Measurements from ENCODE around the gene HES4.

HES4 gene

DNA sequence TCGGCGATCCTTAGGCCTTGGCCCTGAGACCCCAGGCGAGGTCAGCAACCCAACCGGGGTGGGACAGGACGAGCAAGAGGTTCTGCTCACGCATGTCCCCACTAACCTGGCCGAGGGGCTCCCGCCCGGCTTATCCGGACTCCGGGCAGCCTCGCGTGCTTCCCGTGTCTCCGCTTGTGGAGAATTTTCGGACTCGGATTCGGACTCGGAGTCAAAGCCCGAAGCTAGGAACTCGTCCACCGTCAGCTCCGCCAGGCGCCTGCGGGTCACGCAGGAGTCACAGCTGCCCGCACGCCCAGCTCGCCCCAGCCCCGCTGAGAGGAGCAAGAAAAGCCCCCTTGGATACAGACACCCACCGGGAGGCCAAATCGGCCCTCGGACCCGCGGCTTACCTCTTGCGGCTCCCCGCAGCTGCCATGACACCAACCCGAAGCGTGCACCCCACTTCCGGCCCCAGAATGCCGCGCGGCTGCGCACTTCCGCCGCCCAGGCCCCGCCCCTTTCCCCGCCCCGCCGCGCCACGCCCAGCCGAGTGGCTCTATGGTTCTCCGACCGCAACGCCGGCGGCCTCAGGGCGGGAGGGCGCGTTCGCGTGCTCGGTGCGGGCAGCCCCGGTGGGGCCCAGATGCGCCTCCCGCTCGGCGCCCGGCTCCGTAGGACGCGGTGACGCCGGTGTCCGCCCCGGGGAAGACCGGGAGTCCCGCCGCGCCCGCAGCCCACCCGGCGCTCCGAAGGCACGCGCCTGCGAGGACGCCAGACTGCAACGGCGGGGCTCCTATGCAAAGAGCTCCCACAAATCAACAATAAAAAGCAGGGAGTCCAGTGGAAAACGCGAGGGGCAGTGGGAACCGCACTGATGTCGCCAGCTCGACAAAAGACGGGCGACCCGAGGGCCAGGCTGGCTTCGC, 40.8 kb downstream of the HES4 start, which contains the start of gene NOC2L (continued):
- TF ChIP-seq, protein P1, sequence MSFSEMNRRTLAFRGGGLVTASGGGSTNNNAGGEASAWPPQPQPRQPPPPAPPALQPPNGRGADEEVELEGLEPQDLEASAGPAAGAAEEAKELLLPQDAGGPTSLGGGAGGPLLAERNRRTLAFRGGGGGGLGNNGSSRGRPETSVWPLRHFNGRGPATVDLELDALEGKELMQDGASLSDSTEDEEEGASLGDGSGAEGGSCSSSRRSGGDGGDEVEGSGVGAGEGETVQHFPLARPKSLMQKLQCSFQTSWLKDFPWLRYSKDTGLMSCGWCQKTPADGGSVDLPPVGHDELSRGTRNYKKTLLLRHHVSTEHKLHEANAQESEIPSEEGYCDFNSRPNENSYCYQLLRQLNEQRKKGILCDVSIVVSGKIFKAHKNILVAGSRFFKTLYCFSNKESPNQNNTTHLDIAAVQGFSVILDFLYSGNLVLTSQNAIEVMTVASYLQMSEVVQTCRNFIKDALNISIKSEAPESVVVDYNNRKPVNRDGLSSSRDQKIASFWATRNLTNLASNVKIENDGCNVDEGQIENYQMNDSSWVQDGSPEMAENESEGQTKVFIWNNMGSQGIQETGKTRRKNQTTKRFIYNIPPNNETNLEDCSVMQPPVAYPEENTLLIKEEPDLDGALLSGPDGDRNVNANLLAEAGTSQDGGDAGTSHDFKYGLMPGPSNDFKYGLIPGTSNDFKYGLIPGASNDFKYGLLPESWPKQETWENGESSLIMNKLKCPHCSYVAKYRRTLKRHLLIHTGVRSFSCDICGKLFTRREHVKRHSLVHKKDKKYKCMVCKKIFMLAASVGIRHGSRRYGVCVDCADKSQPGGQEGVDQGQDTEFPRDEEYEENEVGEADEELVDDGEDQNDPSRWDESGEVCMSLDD (tag by site-specific recombination; IDR thresholded peaks at IDR 0.05), result peak; percentile 70
- TF ChIP-seq, protein P2, sequence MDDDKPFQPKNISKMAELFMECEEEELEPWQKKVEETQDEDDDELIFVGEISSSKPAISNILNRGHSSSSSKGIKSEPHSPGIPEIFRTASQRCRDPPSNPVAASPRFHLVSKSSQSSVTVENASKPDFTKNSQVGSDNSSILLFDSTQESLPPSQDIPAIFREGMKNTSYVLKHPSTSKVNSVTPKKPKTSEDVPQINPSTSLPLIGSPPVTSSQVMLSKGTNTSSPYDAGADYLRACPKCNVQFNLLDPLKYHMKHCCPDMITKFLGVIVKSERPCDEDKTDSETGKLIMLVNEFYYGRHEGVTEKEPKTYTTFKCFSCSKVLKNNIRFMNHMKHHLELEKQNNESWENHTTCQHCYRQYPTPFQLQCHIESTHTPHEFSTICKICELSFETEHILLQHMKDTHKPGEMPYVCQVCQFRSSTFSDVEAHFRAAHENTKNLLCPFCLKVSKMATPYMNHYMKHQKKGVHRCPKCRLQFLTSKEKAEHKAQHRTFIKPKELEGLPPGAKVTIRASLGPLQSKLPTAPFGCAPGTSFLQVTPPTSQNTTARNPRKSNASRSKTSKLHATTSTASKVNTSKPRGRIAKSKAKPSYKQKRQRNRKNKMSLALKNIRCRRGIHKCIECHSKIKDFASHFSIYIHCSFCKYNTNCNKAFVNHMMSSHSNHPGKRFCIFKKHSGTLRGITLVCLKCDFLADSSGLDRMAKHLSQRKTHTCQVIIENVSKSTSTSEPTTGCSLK (tag by site-specific recombination; IDR thresholded peaks at IDR 0.05), result no peak
- TF ChIP-seq, protein P3, sequence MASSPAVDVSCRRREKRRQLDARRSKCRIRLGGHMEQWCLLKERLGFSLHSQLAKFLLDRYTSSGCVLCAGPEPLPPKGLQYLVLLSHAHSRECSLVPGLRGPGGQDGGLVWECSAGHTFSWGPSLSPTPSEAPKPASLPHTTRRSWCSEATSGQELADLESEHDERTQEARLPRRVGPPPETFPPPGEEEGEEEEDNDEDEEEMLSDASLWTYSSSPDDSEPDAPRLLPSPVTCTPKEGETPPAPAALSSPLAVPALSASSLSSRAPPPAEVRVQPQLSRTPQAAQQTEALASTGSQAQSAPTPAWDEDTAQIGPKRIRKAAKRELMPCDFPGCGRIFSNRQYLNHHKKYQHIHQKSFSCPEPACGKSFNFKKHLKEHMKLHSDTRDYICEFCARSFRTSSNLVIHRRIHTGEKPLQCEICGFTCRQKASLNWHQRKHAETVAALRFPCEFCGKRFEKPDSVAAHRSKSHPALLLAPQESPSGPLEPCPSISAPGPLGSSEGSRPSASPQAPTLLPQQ (tag by site-specific recombination; IDR thresholded peaks at IDR 0.05), result peak; percentile 82; the same call in 1 of the 2 replicates
- TF ChIP-seq, protein P4, sequence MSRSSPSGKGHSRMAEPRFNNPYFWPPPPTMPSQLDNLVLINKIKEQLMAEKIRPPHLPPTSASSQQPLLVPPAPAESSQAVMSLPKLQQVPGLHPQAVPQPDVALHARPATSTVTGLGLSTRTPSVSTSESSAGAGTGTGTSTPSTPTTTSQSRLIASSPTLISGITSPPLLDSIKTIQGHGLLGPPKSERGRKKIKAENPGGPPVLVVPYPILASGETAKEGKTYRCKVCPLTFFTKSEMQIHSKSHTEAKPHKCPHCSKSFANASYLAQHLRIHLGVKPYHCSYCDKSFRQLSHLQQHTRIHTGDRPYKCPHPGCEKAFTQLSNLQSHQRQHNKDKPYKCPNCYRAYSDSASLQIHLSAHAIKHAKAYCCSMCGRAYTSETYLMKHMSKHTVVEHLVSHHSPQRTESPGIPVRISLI (tag by site-specific recombination; IDR thresholded peaks at IDR 0.05), result no peak
- TF ChIP-seq, protein P5, sequence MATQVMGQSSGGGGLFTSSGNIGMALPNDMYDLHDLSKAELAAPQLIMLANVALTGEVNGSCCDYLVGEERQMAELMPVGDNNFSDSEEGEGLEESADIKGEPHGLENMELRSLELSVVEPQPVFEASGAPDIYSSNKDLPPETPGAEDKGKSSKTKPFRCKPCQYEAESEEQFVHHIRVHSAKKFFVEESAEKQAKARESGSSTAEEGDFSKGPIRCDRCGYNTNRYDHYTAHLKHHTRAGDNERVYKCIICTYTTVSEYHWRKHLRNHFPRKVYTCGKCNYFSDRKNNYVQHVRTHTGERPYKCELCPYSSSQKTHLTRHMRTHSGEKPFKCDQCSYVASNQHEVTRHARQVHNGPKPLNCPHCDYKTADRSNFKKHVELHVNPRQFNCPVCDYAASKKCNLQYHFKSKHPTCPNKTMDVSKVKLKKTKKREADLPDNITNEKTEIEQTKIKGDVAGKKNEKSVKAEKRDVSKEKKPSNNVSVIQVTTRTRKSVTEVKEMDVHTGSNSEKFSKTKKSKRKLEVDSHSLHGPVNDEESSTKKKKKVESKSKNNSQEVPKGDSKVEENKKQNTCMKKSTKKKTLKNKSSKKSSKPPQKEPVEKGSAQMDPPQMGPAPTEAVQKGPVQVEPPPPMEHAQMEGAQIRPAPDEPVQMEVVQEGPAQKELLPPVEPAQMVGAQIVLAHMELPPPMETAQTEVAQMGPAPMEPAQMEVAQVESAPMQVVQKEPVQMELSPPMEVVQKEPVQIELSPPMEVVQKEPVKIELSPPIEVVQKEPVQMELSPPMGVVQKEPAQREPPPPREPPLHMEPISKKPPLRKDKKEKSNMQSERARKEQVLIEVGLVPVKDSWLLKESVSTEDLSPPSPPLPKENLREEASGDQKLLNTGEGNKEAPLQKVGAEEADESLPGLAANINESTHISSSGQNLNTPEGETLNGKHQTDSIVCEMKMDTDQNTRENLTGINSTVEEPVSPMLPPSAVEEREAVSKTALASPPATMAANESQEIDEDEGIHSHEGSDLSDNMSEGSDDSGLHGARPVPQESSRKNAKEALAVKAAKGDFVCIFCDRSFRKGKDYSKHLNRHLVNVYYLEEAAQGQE (tag by site-specific recombination; IDR thresholded peaks at IDR 0.05), result no peak; the same call in 1 of the 2 replicates
- TF ChIP-seq SP2 (tag by site-specific recombination; IDR thresholded peaks at IDR 0.05) (peak; percentile 83), ZNF707 (tag by site-specific recombination; IDR thresholded peaks at IDR 0.05) (0 out of 2 replicates have a peak, but pooled peaks have one; percentile 42), ZNF571 (tag by site-specific recombination; IDR thresholded peaks at IDR 0.05) (no peak), ZNF624 (tag by site-specific recombination; IDR thresholded peaks at IDR 0.05) (no peak), KLF9 (tag by site-specific recombination; IDR thresholded peaks at IDR 0.05; ENCODE audit: low read depth) (peak; percentile 85), ZNF24 (tag by site-specific recombination; IDR thresholded peaks at IDR 0.05) (no peak), ZNF37A (tag by site-specific recombination; IDR thresholded peaks at IDR 0.05) (no peak), ZNF791 (tag by site-specific recombination; IDR thresholded peaks at IDR 0.05) (no peak), SCRT2 (tag by site-specific recombination; IDR thresholded peaks at IDR 0.05) (no peak), ZNF335 (tag by site-specific recombination; conservative IDR thresholded peaks at IDR 0.05) (peak; percentile 70)
- TF ChIP-seq, protein P6, sequence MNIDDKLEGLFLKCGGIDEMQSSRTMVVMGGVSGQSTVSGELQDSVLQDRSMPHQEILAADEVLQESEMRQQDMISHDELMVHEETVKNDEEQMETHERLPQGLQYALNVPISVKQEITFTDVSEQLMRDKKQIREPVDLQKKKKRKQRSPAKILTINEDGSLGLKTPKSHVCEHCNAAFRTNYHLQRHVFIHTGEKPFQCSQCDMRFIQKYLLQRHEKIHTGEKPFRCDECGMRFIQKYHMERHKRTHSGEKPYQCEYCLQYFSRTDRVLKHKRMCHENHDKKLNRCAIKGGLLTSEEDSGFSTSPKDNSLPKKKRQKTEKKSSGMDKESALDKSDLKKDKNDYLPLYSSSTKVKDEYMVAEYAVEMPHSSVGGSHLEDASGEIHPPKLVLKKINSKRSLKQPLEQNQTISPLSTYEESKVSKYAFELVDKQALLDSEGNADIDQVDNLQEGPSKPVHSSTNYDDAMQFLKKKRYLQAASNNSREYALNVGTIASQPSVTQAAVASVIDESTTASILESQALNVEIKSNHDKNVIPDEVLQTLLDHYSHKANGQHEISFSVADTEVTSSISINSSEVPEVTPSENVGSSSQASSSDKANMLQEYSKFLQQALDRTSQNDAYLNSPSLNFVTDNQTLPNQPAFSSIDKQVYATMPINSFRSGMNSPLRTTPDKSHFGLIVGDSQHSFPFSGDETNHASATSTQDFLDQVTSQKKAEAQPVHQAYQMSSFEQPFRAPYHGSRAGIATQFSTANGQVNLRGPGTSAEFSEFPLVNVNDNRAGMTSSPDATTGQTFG (tag by site-specific recombination; IDR thresholded peaks at IDR 0.05; ENCODE audit: borderline replicate concordance), result no peak
- TF ChIP-seq, protein P7, sequence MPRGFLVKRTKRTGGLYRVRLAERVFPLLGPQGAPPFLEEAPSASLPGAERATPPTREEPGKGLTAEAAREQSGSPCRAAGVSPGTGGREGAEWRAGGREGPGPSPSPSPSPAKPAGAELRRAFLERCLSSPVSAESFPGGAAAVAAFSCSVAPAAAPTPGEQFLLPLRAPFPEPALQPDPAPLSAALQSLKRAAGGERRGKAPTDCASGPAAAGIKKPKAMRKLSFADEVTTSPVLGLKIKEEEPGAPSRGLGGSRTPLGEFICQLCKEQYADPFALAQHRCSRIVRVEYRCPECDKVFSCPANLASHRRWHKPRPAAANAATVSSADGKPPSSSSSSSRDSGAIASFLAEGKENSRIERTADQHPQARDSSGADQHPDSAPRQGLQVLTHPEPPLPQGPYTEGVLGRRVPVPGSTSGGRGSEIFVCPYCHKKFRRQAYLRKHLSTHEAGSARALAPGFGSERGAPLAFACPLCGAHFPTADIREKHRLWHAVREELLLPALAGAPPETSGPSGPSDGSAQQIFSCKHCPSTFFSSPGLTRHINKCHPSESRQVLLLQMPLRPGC (tag by site-specific recombination; IDR thresholded peaks at IDR 0.05), result no peak
- TF ChIP-seq, protein P8, sequence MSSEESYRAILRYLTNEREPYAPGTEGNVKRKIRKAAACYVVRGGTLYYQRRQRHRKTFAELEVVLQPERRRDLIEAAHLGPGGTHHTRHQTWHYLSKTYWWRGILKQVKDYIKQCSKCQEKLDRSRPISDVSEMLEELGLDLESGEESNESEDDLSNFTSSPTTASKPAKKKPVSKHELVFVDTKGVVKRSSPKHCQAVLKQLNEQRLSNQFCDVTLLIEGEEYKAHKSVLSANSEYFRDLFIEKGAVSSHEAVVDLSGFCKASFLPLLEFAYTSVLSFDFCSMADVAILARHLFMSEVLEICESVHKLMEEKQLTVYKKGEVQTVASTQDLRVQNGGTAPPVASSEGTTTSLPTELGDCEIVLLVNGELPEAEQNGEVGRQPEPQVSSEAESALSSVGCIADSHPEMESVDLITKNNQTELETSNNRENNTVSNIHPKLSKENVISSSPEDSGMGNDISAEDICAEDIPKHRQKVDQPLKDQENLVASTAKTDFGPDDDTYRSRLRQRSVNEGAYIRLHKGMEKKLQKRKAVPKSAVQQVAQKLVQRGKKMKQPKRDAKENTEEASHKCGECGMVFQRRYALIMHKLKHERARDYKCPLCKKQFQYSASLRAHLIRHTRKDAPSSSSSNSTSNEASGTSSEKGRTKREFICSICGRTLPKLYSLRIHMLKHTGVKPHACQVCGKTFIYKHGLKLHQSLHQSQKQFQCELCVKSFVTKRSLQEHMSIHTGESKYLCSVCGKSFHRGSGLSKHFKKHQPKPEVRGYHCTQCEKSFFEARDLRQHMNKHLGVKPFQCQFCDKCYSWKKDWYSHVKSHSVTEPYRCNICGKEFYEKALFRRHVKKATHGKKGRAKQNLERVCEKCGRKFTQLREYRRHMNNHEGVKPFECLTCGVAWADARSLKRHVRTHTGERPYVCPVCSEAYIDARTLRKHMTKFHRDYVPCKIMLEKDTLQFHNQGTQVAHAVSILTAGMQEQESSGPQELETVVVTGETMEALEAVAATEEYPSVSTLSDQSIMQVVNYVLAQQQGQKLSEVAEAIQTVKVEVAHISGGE (tag by site-specific recombination; conservative IDR thresholded peaks at IDR 0.05; ENCODE audit: low read depth), result peak; percentile 88

All from HEK293 (cell line).